Astrocyte (in vitro differentiated cells and primary cell): ENCODE results near the gene DDB1.

Source experiments
- EZH2 ChIP-seq: IDR thresholded peaks from 2 replicates; pipeline ENCODE4 v1.6.1; 2012; ENCODE audit warnings: mild to moderate bottlenecking, low read length, inconsistent platforms; ENCODE audit not compliant: insufficient read depth
- TF ChIP-seq, protein P1 (sequence below): IDR thresholded peaks from 2 replicates; pipeline ENCODE4 v1.5.1; 2011; ENCODE audit warnings: low read depth, mild to moderate bottlenecking, inconsistent platforms, low read length, moderate library complexity; ENCODE audit not compliant: insufficient read depth

DNA sequence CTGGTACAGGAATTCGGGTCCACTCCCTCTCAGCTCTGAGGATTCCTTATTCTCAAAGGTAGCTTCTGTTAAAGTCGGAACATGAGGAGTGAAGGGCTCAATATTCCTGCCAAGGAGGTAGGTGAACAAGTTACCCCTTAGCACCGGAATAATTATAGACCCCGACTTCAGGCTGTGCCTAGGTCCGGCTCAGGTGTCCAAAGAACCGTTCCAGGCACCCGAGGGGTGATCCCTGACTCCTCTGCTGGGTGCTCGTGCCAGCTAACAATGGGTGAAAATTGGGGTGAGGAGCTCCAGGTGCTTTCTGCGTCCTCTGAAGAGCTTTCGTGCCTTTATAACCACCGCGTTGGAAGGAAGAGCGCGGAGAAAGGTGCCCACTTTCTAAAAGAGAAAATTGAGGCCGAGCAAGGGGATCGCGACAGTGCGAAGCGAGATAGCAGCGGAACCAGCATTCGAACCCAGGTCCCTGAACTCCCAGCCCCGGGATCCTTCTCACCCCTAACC, 28.4 kb upstream of the DDB1 start:
- no peak for TF ChIP-seq EZH2
- TF ChIP-seq, protein P1, sequence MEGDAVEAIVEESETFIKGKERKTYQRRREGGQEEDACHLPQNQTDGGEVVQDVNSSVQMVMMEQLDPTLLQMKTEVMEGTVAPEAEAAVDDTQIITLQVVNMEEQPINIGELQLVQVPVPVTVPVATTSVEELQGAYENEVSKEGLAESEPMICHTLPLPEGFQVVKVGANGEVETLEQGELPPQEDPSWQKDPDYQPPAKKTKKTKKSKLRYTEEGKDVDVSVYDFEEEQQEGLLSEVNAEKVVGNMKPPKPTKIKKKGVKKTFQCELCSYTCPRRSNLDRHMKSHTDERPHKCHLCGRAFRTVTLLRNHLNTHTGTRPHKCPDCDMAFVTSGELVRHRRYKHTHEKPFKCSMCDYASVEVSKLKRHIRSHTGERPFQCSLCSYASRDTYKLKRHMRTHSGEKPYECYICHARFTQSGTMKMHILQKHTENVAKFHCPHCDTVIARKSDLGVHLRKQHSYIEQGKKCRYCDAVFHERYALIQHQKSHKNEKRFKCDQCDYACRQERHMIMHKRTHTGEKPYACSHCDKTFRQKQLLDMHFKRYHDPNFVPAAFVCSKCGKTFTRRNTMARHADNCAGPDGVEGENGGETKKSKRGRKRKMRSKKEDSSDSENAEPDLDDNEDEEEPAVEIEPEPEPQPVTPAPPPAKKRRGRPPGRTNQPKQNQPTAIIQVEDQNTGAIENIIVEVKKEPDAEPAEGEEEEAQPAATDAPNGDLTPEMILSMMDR = no peak
